TTC549 (cell line): ENCODE data around the gene KRTAP12-3.
"Not testable (repeated sequence)": the region's sequence is repeated elsewhere in the genome, so short reads cannot be mapped to it uniquely, and the experiment has no call there.

ENCODE experiments used
- FAIRE-seq: peaks from 2 replicates; lab custom pipeline; 2012; peaks lifted over from hg19 to GRCh38; lab: Jason Lieb, UNC

Gene KRTAP12-3

GRCh38 chr21:44650973-44651675 is 6.6 kb upstream of the KRTAP12-3 start:
- FAIRE-seq: no peak

- no peak for FAIRE-seq
Observed at GRCh38 chr21:44653123-44653522, 4.6 kb upstream of the KRTAP12-3 start.

- FAIRE-seq: no peak
Observed at GRCh38 chr21:44653656-44654575, 3.8 kb upstream of the KRTAP12-3 start.

- no peak for FAIRE-seq
Observed at GRCh38 chr21:44654576-44655175, 3.1 kb upstream of the KRTAP12-3 start, which contains the start of gene KRTAP12-4. TSS of gene KRTAP12-4 (minus strand) at chr21:44654659. CDS start at chr21:44654614, 45 bp downstream.

- FAIRE-seq: no peak
Observed at GRCh38 chr21:44656868-44657267, 864 bp upstream of the KRTAP12-3 start.

GRCh38 chr21:44658541-44658910 is 794 bp downstream of the KRTAP12-3 start:
- no peak for FAIRE-seq

- FAIRE-seq: no peak
Observed at GRCh38 chr21:44658913-44659595, 1.3 kb downstream of the KRTAP12-3 start.

- not testable (repeated sequence) for FAIRE-seq
Observed at GRCh38 chr21:44661567-44661966, 3.8 kb downstream of the KRTAP12-3 start.

GRCh38 chr21:44664691-44665090 is 7.0 kb downstream of the KRTAP12-3 start:
- FAIRE-seq: no peak

- FAIRE-seq: no peak
Observed at GRCh38 chr21:44666401-44667320, 8.9 kb downstream of the KRTAP12-3 start, which contains the start of gene KRTAP12-2. TSS of gene KRTAP12-2 (minus strand) at chr21:44666927. CDS start at chr21:44666886, 41 bp downstream.

- no peak for FAIRE-seq
Observed at GRCh38 chr21:44667612-44668011, 9.9 kb downstream of the KRTAP12-3 start.

- FAIRE-seq: no peak
Observed at GRCh38 chr21:44670642-44671432, 13.1 kb downstream of the KRTAP12-3 start.

- no peak for FAIRE-seq
Observed at GRCh38 chr21:44671911-44672310, 14.2 kb downstream of the KRTAP12-3 start.

- FAIRE-seq: no peak
Observed at GRCh38 chr21:44677881-44678280, 20.1 kb downstream of the KRTAP12-3 start.

- no peak for FAIRE-seq
Observed at GRCh38 chr21:44681152-44681551, 23.4 kb downstream of the KRTAP12-3 start.

GRCh38 chr21:44681861-44682579 is 24.3 kb downstream of the KRTAP12-3 start, which contains the start of gene KRTAP12-1:
TSS of gene KRTAP12-1 (minus strand) at chr21:44682163. CDS start at chr21:44682123, 40 bp downstream.
- FAIRE-seq: no peak

- no peak for FAIRE-seq
Observed at GRCh38 chr21:44682580-44683151, 24.9 kb downstream of the KRTAP12-3 start.

- no peak for FAIRE-seq
Observed at GRCh38 chr21:44684077-44684476, 26.3 kb downstream of the KRTAP12-3 start.

- no peak for FAIRE-seq
Observed at GRCh38 chr21:44684483-44684882, 26.8 kb downstream of the KRTAP12-3 start.
